Stimulated activated CD4-positive, alpha-beta T cell treated with anti-CD3 and anti-CD28 coated beads, Interleukin-2, amount 100 ng/mL, for 24 hours (primary cell): Measurements from ENCODE around the gene TMEM183A.
"Not testable (repeated sequence)": the region's sequence is repeated elsewhere in the genome, so short reads cannot be mapped to it uniquely, and the experiment has no call there.

Experiments used
- DNase-seq, 2 donors: peaks; one replicate each; pipeline ENCODE4 v3.0.0-alpha.2; 2020

The TMEM183A gene

DNA sequence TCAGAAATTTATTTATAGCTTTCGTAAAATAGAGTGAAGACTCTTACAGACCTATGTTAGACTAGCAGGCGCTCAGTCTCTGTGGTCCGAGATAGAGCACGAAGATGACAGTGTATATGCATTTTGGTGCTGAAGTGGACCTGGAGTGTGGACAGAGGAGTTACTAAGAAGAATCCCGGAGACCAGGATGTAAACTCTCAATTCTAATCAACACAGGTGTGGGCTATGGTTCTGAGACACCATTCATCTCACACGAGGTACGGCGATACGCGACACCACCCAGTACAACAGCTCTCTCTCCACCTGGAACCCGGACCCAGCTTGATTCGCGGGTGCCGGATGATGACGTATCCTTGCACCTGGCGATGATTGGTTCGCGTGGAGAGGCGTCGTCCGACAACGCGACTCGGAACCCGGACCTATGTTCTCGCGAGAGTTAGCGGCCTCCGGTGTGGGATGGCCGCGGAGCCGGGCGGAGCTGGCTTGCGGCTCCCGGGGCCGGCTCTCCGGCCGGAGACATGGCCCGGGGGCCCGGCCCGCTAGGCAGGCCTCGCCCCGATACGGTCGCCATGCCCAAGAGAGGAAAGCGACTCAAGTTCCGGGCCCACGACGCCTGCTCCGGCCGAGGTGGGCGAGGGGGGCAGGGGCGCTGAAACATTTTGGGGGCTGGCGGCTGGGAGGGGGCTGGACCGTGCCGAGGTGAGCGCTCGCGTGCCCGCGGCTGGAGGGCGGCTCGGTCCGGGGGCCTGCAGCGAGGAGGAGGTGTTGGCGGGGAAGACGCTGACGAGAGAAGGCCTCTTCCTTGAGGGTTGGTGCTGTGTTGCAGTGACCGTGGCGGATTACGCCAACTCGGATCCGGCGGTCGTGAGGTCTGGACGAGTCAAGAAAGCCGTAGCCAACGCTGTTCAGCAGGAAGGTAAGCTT lies at the start of gene TMEM183A:
TSS of gene TMEM183A (plus strand) at position 427 of the 924 bp plus-strand sequence. CDS start at position 519, 92 bp downstream.
- DNase-seq: peak; percentile 94 to 95

- peak; percentile 94 to 95 for DNase-seq
Measured at GRCh38 chr1:202957733-202958543, 49.2 kb upstream of the TMEM183A start, which contains the start of gene ADIPOR1. ADIPOR1 (minus strand) TSS chr1:202958312; CDS start chr1:202951070, 7,242 bp downstream.

DNA sequence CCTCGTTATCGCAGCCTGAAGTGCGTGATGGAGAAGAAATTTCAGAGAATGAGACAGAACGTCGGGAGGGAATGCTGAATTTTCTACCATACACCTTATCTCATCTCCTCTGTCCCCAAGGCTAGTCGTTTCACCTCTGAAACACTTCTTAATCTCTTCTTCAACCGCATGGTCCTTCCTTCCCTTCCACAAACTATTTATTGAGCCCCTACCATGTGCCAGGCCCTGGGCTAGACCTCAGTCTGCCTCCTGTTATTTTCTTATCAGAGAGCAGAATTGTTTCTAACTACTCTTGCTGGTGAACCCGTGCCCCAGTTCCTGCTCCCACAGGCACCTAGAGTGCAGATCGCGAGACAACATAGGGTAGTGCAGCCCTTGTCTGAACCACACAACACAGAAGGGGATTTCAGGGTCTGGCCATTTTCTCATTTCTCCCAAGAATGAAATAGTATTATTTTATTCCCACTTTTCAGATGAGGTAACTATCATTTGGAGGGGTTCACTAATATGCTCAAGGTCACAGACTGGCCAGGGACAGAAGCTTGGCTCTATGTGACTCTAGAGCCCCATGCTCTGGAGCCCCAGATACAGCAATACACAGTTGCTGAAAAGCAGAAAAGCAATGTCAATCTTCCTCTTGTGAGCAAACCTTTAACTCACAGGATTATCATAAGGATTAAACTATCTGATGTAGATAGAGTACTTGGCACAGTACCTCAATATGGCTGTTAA lies 48.5 kb upstream of the TMEM183A start:
- DNase-seq: peak in 1 of 2 donors; percentile 17

DNA sequence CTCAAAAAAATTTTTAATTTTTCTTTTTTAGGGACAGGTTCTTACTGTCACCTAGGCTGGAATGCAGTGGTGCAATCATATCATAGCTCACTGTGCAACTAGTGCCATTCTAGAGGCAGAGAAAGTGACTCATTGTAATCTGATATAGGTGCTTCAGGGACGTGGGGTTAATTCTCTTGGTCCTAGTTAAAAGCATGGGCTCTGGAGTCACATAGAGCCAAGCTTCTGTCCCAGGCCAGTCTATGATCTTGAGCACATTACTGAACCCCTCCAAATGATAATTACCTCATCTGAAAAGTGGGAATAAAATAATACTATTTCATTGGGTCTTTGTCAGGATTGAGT lies 47.9 kb upstream of the TMEM183A start:
- no peak for DNase-seq

DNA sequence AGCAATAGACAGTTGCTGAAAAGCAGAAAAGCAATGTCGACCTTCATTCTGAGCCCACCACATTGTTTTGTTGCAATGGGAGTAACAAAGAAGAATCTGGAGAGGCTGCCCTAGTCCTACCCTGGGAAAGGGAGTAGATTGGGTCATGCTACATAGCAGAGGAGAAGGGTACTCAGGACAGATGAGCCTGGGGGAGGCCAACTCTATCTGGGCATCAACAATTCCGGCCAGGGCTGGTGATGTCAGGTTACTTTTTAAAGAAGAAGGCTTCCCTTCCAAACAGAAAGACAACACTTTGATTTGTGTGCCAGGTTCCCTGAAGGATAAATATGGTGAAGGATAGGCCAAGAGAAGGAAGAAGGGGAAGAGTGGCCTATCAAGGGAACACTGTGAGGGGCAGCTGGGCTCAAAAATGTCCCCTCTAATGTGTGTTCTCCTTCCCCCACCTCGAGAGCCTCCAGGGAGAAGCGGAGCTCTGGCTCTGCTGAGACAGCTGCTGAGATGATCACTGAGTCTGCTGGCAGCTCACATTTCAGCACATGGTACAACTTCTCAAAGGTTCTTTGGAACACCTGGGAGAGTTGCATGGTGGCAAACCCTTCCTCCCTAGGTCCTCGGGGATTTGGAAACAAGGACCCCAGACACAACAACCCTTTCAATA lies 45.8 kb upstream of the TMEM183A start:
- no peak for DNase-seq

DNA sequence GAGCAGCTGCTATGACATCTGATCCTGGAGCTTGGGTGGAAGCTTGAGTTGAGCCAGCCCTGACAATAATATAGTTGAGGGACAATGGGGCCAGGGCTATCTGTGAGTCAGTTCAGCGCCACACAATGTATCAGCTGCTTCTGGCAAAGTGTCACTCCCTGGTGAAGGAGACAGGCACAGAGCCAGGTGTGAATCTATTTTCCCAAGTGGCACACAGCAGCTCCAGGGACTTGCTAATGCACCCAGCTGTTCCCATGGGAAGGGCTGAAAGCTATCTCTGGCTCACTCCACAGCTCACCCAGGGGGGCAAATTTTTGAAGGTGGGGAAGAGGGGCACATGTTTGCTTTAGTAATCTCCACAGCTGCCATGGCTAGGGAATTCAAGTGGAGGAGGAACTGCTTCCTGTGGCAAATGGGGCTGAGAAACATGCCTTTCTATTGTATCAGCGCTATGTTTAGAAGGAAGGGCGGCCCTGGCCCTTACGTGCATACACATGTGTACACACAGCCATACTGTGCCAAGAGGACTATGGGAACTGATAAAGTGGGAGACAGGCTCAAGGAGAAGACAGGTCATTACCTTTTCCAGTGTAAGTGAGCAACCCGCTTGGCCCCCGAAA lies 42.3 kb upstream of the TMEM183A start:
- no peak for DNase-seq

DNA sequence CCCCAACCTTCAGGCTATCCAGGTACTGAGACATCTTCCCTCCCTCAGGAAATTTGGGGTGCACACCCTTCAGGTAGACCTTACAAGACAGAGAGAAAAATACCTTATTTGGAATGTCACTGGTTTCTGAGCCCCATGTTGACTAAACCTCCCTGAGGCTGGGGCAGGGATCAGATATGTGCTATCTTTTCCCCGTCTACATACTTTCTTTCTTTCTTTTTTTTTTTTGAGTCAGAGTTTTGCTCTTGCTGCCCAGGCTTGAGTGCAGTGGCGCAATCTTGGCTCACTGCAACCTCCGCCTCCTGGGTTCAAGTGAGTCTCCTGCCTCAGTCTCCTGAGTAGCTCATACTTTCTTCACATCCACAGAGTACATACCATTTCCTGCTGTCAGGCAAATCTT lies 41.8 kb upstream of the TMEM183A start:
- no peak for DNase-seq

DNA sequence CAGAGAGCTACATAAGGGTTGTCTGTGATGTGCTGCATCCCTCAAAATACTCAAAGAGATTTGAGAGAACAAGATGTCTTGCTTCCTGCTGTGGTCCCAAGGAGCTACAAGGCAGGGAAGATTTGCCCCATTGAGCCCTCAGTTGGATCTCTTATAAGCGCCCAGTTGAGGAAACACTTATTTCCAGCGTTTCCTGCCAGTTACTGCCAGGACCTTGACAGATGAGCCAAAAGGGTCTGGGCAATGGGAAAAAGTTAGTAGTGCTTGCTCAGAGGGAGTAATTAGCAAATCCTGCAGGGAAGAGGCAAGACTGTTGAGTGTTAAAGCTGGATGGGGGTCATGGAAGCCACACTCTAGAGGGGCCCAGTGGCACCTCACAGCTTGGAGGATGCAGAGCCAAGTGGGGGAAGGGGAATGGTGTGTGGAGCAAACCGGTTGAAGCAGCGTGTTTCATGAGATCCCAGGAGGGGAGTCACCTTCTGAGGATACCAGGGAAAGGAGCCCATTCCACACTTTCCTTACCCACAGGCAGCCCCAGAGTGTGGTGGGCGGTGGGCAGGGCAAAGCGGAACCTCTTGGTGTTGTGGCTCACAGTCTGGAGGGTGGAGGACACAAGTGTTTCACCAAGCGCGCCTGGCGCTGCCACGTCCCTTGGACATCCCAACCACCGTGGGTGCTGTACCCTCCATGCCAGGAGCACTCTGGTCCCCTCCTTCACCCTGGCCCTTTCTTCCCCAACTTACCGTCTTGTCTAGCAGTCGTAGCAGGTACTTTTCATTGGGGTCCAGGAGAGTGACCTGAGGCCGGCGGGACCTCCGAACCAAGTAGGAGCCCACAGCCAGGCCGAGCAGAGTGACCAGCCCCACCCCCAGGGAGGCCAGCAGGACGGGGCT lies 40.9 kb upstream of the TMEM183A start:
- DNase-seq: peak in 1 of 2 donors; percentile 21

DNA sequence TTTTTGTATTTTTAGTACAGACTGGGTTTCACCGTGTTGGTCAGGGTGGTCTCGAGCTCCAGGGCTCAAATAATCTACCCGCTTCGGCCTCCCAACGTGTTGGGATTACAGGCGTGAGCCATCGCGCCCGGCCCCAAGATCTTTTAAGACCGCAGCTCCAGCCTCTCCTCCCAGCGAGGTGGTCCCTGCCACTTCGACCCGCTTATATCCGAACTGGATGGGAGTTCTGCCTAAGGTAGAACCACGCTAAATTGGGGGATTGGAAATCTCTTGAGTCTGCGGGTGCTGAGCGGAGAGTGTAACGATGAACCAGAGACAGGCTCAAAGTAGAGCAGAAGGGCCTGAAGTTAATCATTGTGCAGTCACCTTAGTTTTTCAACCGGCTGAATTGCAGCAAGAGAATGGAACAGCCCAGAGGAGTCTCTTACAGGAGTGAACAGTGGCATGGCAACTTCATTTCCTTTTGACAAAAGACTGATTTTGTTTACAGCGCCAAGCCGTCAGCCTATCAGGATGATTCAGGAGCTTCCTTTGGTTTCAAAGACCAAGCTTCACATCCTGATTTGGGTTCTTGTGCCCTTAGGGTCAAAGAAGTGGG lies 39.4 kb upstream of the TMEM183A start:
- DNase-seq: peak in 1 of 2 donors; percentile 2

- DNase-seq: no peak
Measured at GRCh38 chr1:202968351-202968750, 38.8 kb upstream of the TMEM183A start.

DNA sequence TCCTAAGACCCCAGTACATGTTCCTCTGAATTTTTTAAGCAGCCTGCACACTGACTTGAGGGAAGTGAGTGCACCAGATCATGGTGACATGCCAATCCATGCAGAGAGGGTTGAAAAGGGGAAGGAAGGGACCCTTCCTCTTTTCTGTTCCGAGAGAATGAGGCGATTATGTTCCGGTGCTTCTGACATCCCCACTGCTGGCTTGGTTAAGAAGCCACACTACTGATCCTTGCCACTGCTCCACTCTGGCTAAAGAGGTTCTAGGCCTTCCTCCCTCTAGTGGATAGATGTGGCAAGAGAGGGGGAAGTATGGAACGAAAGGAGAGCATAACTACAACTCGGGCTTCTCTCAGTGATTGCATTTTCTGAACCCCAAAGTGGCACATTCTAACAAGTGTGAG lies 38.3 kb upstream of the TMEM183A start:
- peak in 1 of 2 donors; percentile 16 for DNase-seq

- no peak for DNase-seq
Measured at GRCh38 chr1:202972046-202972445, 35.1 kb upstream of the TMEM183A start.

DNA sequence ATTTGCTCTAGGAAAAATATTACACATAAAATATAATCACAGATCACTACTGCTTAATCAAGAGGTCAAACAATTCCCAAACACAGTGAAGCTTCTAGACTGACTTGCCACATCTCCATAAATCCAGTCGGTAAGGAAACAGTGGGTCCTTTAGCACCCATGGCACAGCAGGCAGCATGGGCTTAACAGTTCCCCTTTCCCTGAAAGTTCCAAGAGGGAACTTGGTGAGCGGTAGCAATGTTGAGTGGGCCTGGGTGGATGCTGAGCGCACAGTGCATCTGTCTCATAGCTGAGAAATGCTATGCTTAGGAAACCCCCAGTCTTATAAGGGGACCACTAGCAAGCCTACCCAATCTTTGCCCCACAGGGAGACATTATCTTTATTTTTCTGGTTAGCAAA lies 32.3 kb upstream of the TMEM183A start:
- DNase-seq: no peak

- DNase-seq: no peak
Measured at GRCh38 chr1:202976633-202977032, 30.5 kb upstream of the TMEM183A start.

- no peak for DNase-seq
Measured at GRCh38 chr1:202979459-202979858, 27.7 kb upstream of the TMEM183A start.

DNA sequence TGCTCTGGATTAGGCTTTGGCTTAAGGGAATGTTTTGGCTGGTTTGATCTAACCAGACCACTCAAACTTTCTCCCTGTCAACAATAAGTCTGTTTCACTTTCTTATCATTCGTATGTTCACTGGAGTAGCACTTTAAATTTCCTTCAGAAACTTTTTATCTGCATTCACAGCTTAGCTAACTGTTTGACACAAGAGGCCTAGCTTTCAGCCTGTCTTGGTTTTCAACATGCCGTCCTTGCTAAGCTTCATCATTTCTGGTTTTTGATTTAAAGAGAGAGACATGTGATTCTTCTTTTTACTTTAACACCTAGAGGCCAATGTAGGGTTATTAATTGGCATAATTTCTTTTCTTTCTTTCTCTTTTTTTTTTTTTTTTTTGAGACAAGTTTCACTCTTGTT lies 25.2 kb upstream of the TMEM183A start:
- no peak for DNase-seq

GRCh38 chr1:202982715-202983430 lies 24.3 kb upstream of the TMEM183A start:
- no peak for DNase-seq

- DNase-seq: not testable (repeated sequence)
Measured at GRCh38 chr1:202986120-202986519, 21.1 kb upstream of the TMEM183A start.

DNA sequence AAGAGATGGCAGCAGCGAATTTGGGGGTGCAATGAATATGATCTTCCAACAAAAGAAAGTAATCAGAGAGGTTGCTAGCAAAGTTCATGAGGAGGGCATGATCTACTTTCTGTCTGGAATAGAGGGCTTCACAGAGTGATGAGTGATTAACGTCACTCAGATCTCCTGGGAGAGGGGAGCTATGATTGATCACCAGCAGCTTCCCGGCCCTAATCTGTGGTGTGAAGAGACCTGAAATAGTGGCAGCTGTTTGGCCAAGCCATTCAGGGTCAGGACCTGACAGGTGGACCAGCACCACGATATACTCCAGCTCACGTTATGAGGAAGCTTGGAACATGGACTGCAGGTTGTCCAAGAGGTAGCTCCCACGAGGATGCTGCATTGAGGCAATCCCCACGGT lies 19.9 kb upstream of the TMEM183A start:
- no peak for DNase-seq
